ENCODE data around the gene B4GALT2.

The B4GALT2 gene

GRCh38 chr1:43946236-43947060, 32.6 kb upstream of the B4GALT2 start, which contains the start of gene IPO13:
TSS of gene IPO13 (plus strand) at chr1:43946950. CDS start at chr1:43947601, 651 bp downstream.
- DNase-seq (ENCODE audit: low read depth): peak; percentile 90

- no peak for DNase-seq (ENCODE audit: low read depth)
These were observed 31.7 kb upstream of the B4GALT2 start for GRCh38 chr1:43947061-43947873.

GRCh38 chr1:43947874-43948437, 31.1 kb upstream of the B4GALT2 start:
- no peak for DNase-seq (ENCODE audit: low read depth)

- no peak for DNase-seq (ENCODE audit: low read depth)
These were observed 29.3 kb upstream of the B4GALT2 start for GRCh38 chr1:43949678-43950077.

GRCh38 chr1:43951021-43951985, 27.7 kb upstream of the B4GALT2 start:
- no peak for DNase-seq (ENCODE audit: low read depth)

GRCh38 chr1:43952731-43953346, 26.2 kb upstream of the B4GALT2 start:
- no peak for DNase-seq (ENCODE audit: low read depth)

GRCh38 chr1:43953361-43953760, 25.6 kb upstream of the B4GALT2 start:
- DNase-seq (ENCODE audit: low read depth): no peak

- DNase-seq (ENCODE audit: low read depth): no peak
These were observed 25.0 kb upstream of the B4GALT2 start for GRCh38 chr1:43954036-43954435.

GRCh38 chr1:43956234-43956633, 22.8 kb upstream of the B4GALT2 start:
- DNase-seq (ENCODE audit: low read depth): no peak

GRCh38 chr1:43957407-43958040, 21.5 kb upstream of the B4GALT2 start:
- no peak for DNase-seq (ENCODE audit: low read depth)

GRCh38 chr1:43958351-43959255, 20.4 kb upstream of the B4GALT2 start:
- DNase-seq (ENCODE audit: low read depth): no peak

- DNase-seq (ENCODE audit: low read depth): no peak
These were observed 18.2 kb upstream of the B4GALT2 start for GRCh38 chr1:43960798-43961197.

GRCh38 chr1:43961692-43962091, 17.3 kb upstream of the B4GALT2 start:
- DNase-seq (ENCODE audit: low read depth): no peak

GRCh38 chr1:43962324-43962723, 16.7 kb upstream of the B4GALT2 start:
- no peak for DNase-seq (ENCODE audit: low read depth)

GRCh38 chr1:43963006-43963405, 16.0 kb upstream of the B4GALT2 start:
- no peak for DNase-seq (ENCODE audit: low read depth)

- DNase-seq (ENCODE audit: low read depth): no peak
These were observed 15.1 kb upstream of the B4GALT2 start for GRCh38 chr1:43963890-43964289.

GRCh38 chr1:43965316-43965715, 13.7 kb upstream of the B4GALT2 start:
- no peak for DNase-seq (ENCODE audit: low read depth)

GRCh38 chr1:43968348-43968948, 10.6 kb upstream of the B4GALT2 start:
- no peak for DNase-seq (ENCODE audit: low read depth)

- no peak for DNase-seq (ENCODE audit: low read depth)
These were observed 9.6 kb upstream of the B4GALT2 start for GRCh38 chr1:43969416-43969745.
